GM06990 (cell line): ENCODE data around the gene CAMTA1.

Source experiments
- DNase-seq: peaks from one replicate; pipeline ENCODE4 v3.0.0-alpha.2; 2011; ENCODE audit not compliant: insufficient read length; ENCODE audit errors: extremely low read depth
- H3K27me3 ChIP-seq: replicated peaks from 2 replicates; pipeline ENCODE4 v1.6.0; 2011; ENCODE audit warnings: low read length; ENCODE audit not compliant: control insufficient read depth, insufficient read depth
- H3K36me3 ChIP-seq: 2 replicates; pipeline ENCODE4 v1.5.1; 2011; ENCODE audit warnings: low read length; ENCODE audit not compliant: control insufficient read depth, insufficient read depth
- H3K4me3 ChIP-seq: replicated peaks from 2 replicates; pipeline ENCODE4 v1.5.1; 2011; ENCODE audit warnings: low read depth, mild to moderate bottlenecking, control low read depth, low read length
- TF ChIP-seq, protein P1 (sequence below): IDR thresholded peaks from 2 replicates; pipeline ENCODE4 v1.5.1; 2011; ENCODE audit warnings: low read length, control low read depth, mild to moderate bottlenecking, inconsistent platforms; ENCODE audit not compliant: insufficient read depth, poor library complexity, severe bottlenecking

Gene CAMTA1

DNA sequence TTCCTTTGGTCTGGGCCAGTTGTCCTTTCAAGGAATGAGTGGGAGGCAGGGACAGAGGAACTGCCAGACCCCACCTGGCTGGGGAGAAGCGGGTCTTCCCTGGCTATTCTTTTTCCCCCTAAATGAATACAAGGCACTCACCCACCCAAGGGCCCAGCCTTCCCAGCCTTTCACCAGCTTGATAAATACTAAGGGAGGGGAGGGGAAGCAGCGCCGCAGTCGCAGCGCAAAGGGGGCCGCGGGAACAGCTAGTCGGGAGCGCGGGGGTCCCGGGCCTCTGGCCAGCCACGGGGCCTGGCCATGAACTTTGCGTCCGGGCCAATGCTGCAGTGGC lies 894.6 kb downstream of the CAMTA1 start:
- Histone ChIP-seq H3K27me3 (peaks cover 2% of the 10 kb centered on the region), H3K4me3 (peak overlapping the region; percentile 56), H3K36me3 (no peaks in the 10 kb centered on the region)
- TF ChIP-seq, protein P1, sequence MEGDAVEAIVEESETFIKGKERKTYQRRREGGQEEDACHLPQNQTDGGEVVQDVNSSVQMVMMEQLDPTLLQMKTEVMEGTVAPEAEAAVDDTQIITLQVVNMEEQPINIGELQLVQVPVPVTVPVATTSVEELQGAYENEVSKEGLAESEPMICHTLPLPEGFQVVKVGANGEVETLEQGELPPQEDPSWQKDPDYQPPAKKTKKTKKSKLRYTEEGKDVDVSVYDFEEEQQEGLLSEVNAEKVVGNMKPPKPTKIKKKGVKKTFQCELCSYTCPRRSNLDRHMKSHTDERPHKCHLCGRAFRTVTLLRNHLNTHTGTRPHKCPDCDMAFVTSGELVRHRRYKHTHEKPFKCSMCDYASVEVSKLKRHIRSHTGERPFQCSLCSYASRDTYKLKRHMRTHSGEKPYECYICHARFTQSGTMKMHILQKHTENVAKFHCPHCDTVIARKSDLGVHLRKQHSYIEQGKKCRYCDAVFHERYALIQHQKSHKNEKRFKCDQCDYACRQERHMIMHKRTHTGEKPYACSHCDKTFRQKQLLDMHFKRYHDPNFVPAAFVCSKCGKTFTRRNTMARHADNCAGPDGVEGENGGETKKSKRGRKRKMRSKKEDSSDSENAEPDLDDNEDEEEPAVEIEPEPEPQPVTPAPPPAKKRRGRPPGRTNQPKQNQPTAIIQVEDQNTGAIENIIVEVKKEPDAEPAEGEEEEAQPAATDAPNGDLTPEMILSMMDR, result no peak
- DNase-seq, result no peak

DNA sequence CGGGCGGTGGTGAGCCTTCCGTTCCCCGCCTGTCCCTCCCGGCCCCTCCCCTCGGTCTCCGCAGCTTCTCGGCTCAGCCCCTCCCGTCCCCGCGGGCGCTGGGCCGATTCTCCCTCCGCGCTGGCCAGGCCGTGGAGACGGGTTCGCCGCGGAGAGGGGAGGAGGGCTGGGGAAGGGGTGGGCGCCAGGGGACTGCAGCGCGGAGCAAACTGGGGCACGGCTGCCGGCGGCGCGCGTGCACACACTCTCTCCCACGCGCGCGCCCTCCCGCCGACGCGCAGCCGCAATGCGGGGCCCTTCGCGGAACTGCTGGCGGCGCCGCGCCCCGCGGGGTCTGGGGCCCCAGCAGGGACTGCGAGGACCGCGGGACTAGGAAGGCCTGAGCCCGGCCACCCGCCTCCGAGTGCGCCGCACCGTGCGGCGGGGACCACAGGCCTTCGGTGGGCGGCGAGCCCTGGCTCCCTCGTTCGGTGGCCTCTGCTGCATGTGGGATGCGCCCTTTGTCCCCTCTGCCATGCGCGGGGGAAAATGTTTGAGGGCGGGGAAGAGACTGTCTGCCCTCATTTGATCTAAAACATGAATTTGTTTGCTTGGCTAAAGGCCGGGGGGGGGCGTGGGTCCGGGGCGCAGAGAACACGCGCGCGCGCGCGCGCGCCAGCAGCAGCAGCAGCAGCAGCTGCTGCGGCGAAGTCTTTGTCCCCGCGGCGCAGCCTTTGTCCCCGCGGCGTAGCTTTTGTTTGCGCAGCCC lies 895.1 kb downstream of the CAMTA1 start:
- H3K4me3 ChIP-seq, result peak overlapping the region; percentile 56
- no peaks in the 10 kb centered on the region for H3K36me3 ChIP-seq

DNA sequence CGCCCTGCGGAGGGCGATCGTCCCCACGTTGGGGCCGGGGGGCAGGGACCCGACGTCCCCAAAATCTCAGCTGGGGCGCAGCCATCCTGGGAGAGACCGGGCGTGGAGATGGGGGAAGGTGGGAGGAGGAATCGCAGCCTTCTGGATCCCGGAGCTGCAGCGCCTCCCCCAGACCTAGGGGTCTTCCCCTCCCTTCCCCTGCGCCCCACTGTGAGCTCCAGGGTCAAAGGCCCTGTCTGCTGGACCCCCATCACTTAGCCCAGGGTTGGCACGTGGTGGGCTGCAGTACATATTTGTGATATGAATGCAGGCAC lies 895.7 kb downstream of the CAMTA1 start:
- no peaks in the 10 kb centered on the region for H3K36me3 ChIP-seq
- DNase-seq, result no peak
- TF ChIP-seq, protein P1, result no peak
- peaks cover 1% of the 10 kb centered on the region for H3K27me3 ChIP-seq
- peak overlapping the region; percentile 56 for H3K4me3 ChIP-seq

More for the DNA sequence above, 895.1 kb downstream of the CAMTA1 start:
- peaks cover 2% of the 10 kb centered on the region for H3K27me3 ChIP-seq
- no peak for DNase-seq
- TF ChIP-seq, protein P1, result no peak

DNA sequence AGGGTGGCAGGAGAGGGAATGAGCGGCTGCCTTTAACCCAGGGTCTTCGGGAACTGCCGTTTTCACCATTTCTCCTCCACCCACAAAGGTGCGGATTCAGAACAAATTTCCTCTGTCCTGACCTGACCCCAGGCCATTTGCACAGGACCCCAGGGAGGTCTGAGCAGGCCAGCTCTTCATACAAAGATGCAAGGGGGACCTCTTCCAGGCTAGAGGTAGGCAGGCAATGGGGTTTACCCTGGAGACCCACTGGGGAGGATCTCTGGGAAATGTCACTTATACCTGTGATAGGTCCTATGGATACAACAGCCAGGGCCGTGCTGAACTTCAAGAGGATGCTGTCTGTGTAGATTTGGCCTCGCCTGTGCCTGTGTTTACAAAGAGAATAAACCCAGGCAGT lies 896.1 kb downstream of the CAMTA1 start:
- TF ChIP-seq, protein P1, result no peak
- H3K36me3 ChIP-seq, result no peaks in the 10 kb centered on the region
- no peaks in the 10 kb centered on the region; the same call in 1 of the 2 replicates for H3K27me3 ChIP-seq
- no peak overlapping the region for H3K4me3 ChIP-seq
- DNase-seq, result no peak

DNA sequence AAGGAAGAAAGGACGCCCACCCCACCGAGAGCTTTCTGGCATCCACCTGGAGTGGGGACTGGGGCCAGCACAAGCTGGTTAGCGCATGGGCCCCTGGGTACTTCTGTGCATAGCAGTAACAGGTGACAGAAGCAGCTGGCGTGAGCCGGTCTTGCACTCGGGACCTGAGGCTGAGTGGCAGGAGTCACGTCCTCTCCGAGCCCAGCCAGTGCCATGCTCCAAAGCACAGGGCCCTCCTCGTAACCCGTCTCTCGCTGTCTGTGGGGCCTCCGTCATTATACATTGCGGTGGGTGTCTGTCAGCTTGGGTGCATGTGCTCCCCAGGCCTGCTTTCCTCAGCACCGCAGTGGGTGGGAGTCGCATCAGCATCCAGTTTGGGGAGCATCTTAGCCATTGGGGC lies 898.3 kb downstream of the CAMTA1 start:
- TF ChIP-seq, protein P1, result no peak

DNA sequence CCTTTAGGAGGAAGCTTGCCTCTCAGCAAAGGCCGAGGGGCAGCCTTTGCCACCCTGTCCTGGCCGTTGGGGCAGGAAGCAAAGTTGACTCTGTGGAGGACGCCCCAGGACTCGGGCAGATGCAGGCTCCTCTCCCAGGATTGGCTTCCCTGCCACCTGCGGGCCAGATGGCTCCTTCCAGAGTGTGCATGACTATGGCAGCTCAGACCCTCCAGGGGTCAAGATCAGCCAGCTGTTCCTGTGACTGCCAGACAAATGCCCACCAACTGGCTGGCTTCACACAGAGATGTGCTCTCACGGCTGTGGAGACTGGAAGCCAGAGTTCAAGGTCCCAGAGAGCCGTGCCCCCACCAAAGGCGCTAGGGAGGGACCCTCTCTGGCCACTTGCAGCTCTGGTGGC lies 898.9 kb downstream of the CAMTA1 start:
- Histone ChIP-seq H3K36me3 (no peaks in the 10 kb centered on the region), H3K27me3 (no peaks in the 10 kb centered on the region; the same call in 1 of the 2 replicates), H3K4me3 (no peak overlapping the region)
- TF ChIP-seq, protein P1, result no peak
- no peak for DNase-seq

More for the DNA sequence above, 898.3 kb downstream of the CAMTA1 start:
- no peak overlapping the region for H3K4me3 ChIP-seq
- DNase-seq, result no peak
- H3K27me3 ChIP-seq, result no peaks in the 10 kb centered on the region; the same call in 1 of the 2 replicates
- no peaks in the 10 kb centered on the region for H3K36me3 ChIP-seq
